Hepatocyte (in vitro differentiated cells): Measurements from ENCODE around the gene PAFAH2. TPM values are rescaled to one million over a fixed set of nuclear protein-coding genes. Genes with fewer than 3 reads are reported as not detected.

Experiments used
- DNase-seq: peaks from one replicate; pipeline ENCODE4 v3.0.0-alpha.2; 2016; ENCODE audit warnings: low spot score
- H2AFZ ChIP-seq: fragments of 200-600 bp; sonication (generic); 2 replicates; pipeline ENCODE4 v1.6.0; 2016; ENCODE audit warnings: antibody characterized with exemption, mild to moderate bottlenecking
- H3K27ac ChIP-seq: fragments of 200-600 bp; sonication (generic); 2 replicates; pipeline ENCODE4 v1.5.1; 2016; ENCODE audit warnings: mild to moderate bottlenecking
- H3K27me3 ChIP-seq: fragments of 200-600 bp; sonication (generic); 2 replicates; pipeline ENCODE4 v1.6.1; 2016
- H3K36me3 ChIP-seq: fragments of 200-600 bp; sonication (generic); replicated peaks from 2 replicates; pipeline ENCODE4 v1.5.1; 2016; ENCODE audit warnings: low read depth; ENCODE audit not compliant: insufficient read depth
- H3K4me1 ChIP-seq: fragments of 200-600 bp; sonication (generic); 2 replicates; pipeline ENCODE4 v1.5.1; 2016; ENCODE audit warnings: mild to moderate bottlenecking, moderate library complexity; ENCODE audit not compliant: insufficient read depth
- H3K4me2 ChIP-seq: fragments of 200-600 bp; sonication (generic); 2 replicates; pipeline ENCODE4 v1.6.0; 2016
- H3K4me3 ChIP-seq: fragments of 200-600 bp; sonication (generic); 2 replicates; pipeline ENCODE4 v1.5.1; 2016; ENCODE audit warnings: mild to moderate bottlenecking
- H3K79me2 ChIP-seq: fragments of 200-600 bp; sonication (generic); 2 replicates; pipeline ENCODE4 v1.6.0; 2017; ENCODE audit warnings: mild to moderate bottlenecking
- H3K9me2 ChIP-seq: fragments of 200-600 bp; sonication (generic); replicated peaks from 2 replicates; pipeline ENCODE4 v1.6.0; 2017; ENCODE audit warnings: mild to moderate bottlenecking; ENCODE audit not compliant: insufficient read depth
- H3K9me3 ChIP-seq: fragments of 200-600 bp; sonication (generic); 2 replicates; pipeline ENCODE4 v1.5.1; 2016; ENCODE audit warnings: low read depth, mild to moderate bottlenecking
- H4K20me1 ChIP-seq: fragments of 200-600 bp; sonication (generic); 2 replicates; pipeline ENCODE4 v1.6.0; 2016; ENCODE audit warnings: mild to moderate bottlenecking; ENCODE audit not compliant: insufficient read depth, poor library complexity, severe bottlenecking
- EZH2 ChIP-seq: fragments of 200-600 bp; sonication (generic); IDR thresholded peaks from 2 replicates; pipeline ENCODE4 v1.6.1; 2016; ENCODE audit warnings: antibody characterized with exemption, mild to moderate bottlenecking, borderline replicate concordance
- EZH2phosphoT487 ChIP-seq: fragments of 200-600 bp; sonication (generic); IDR thresholded peaks from one replicate; pipeline ENCODE4 v1.6.1; 2018; ENCODE audit warnings: antibody characterized with exemption, mild to moderate bottlenecking, low read depth, moderate library complexity; ENCODE audit not compliant: unreplicated experiment, severe bottlenecking
- WGBS: methylation state at CpG from one replicate; pipeline ENCODE4 v1.1.6; 2016; ENCODE audit warnings: low lambda C conversion rate; ENCODE audit errors: missing lambda C conversion rate; 5-methylcytosine and 5-hydroxymethylcytosine counted together
- polyA plus RNA-seq: library from polyadenylated mRNA; unstranded; fragments of >200 nt; fragmentation: Nextera tagmentation; extraction: Ambion mirVana; gene quantifications from 2 replicates; pipeline ENCODE4 v1.2.1, GENCODE V29; 2016
- total RNA-seq: library from RNA; depleted of rRNA; stranded (reverse); fragments of >200 nt; gene quantifications from 2 replicates; pipeline ENCODE4 v1.2.3, GENCODE V29; 2014
- TF ChIP-seq, protein P1 (sequence below): fragments of 200-600 bp; sonication (generic); IDR thresholded peaks from 2 replicates; pipeline ENCODE4 v1.5.1; 2016; ENCODE audit warnings: antibody characterized with exemption, mild to moderate bottlenecking; ENCODE audit not compliant: poor library complexity

PAFAH2 gene
- total and polyA plus RNA-seq, 2 experiments from 2014 or later, result 22.7 to 24.6 TPM

DNA sequence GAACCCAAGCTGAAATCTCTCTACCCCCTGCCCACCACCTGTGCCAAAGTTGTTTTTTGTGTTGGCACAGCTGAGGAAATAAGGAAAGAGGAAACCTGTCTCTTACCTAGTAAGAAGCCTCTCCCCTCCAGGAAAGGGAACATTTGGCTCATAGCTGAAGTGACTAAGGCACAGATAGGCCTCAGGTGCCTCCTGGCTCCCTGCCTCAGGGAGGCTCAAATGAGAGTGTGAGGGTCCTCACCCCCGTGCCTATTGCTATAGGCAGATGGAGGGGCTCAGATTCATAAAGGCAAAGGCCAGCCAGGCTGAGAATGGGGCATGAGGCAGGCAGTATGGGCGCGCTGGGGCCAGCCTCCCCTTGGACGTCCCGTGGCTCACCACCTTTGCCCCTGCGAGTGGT lies 40.6 kb upstream of the PAFAH2 start:
- no peaks in the 10 kb centered on the region for H3K36me3 ChIP-seq
- no peak overlapping the region for H3K4me2 ChIP-seq
- H3K27me3 ChIP-seq, result peaks cover 6% of the 10 kb centered on the region
- no peaks in the 10 kb centered on the region for H3K9me3 ChIP-seq
- no peaks in the 10 kb centered on the region for H3K79me2 ChIP-seq
- WGBS, result 80% methylated on average over 6 of the region's 6 CpGs
- H3K4me1 ChIP-seq, result peaks cover 9% of the 10 kb centered on the region
- H3K4me3 ChIP-seq, result no peak overlapping the region
- no peak for DNase-seq
- H2AFZ ChIP-seq, result no peak overlapping the region
- TF ChIP-seq EZH2 (no peak), EZH2phosphoT487 (no peak)
- TF ChIP-seq, protein P1, sequence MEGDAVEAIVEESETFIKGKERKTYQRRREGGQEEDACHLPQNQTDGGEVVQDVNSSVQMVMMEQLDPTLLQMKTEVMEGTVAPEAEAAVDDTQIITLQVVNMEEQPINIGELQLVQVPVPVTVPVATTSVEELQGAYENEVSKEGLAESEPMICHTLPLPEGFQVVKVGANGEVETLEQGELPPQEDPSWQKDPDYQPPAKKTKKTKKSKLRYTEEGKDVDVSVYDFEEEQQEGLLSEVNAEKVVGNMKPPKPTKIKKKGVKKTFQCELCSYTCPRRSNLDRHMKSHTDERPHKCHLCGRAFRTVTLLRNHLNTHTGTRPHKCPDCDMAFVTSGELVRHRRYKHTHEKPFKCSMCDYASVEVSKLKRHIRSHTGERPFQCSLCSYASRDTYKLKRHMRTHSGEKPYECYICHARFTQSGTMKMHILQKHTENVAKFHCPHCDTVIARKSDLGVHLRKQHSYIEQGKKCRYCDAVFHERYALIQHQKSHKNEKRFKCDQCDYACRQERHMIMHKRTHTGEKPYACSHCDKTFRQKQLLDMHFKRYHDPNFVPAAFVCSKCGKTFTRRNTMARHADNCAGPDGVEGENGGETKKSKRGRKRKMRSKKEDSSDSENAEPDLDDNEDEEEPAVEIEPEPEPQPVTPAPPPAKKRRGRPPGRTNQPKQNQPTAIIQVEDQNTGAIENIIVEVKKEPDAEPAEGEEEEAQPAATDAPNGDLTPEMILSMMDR, result no peak
- no peaks in the 10 kb centered on the region for H3K9me2 ChIP-seq
- H4K20me1 ChIP-seq, result no peaks in the 10 kb centered on the region
- H3K27ac ChIP-seq, result no peak overlapping the region

DNA sequence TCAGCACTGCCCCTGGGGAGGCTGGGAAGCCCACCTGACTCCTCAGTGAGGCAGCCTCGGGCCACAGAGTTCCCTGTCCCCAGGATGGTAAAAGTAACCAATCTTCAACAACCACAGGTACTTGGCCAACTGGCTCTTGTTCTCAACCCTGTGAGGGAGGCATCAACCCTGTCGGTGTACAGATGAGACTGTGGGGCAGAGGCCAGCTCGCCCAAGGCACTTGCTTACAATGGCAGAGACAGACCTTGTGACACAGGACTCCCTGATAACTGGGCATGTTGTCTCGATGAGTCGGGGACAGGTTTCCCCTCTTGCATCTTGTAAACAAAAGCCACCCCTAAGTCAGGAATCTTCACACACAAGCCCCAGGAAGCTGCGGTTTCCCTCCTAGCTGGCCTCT lies 40.0 kb upstream of the PAFAH2 start:
- Histone ChIP-seq H3K9me3 (no peaks in the 10 kb centered on the region), H4K20me1 (no peaks in the 10 kb centered on the region), H2AFZ (no peak overlapping the region), H3K4me2 (no peak overlapping the region), H3K9me2 (no peaks in the 10 kb centered on the region), H3K27me3 (peaks cover 4% of the 10 kb centered on the region), H3K36me3 (no peaks in the 10 kb centered on the region), H3K27ac (peak overlapping the region; percentile 82), H3K79me2 (no peaks in the 10 kb centered on the region), H3K4me3 (no peak overlapping the region), H3K4me1 (peaks cover 9% of the 10 kb centered on the region)
- no peak for TF ChIP-seq EZH2
- TF ChIP-seq, protein P1, result no peak
- TF ChIP-seq EZH2phosphoT487, result no peak
- DNase-seq, result no peak
- WGBS, result 92% methylated on average over 6 of the region's 6 CpGs

DNA sequence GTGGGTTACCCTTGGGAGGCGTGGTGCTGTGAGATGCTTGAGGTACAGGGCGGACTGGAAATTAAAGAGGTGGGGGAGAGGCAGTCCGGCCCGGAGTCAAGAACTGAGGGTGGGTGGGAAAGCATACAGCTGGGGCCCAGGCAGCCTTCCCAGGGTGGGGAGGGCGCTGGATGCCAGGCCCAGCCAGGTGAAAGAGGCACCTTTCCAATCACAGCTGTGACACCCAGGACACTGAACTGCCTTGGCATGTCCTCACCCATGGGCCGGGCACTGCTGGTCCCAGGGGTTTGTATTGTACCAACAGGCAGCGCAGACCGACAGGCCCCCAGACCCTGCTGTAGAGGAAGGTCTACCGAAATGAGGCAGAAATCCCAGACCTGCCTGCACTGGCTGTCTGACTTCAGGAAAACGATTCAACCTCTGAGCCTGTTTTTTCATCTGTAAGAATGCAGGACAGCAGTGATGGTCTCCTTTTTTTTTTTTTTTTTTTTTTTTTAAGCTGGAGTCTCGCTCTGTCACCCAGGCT lies 39.0 kb upstream of the PAFAH2 start:
- TF ChIP-seq EZH2phosphoT487 (no peak), EZH2 (no peak)
- TF ChIP-seq, protein P1, result no peak
- Histone ChIP-seq H3K36me3 (no peaks in the 10 kb centered on the region), H3K27ac (peak overlapping the region; percentile 82), H3K4me3 (no peak overlapping the region), H3K9me3 (no peaks in the 10 kb centered on the region), H4K20me1 (no peaks in the 10 kb centered on the region), H3K9me2 (no peaks in the 10 kb centered on the region), H3K4me1 (peaks cover 9% of the 10 kb centered on the region), H3K4me2 (peak overlapping the region; percentile 99), H3K79me2 (no peaks in the 10 kb centered on the region), H2AFZ (no peak overlapping the region), H3K27me3 (no peaks in the 10 kb centered on the region)
- WGBS, result 77% methylated on average over 11 of the region's 11 CpGs
- DNase-seq, result no peak
